HepG2 (cell line): Measurements from ENCODE around the gene LRRC25. TPM values are rescaled to one million over a fixed set of nuclear protein-coding genes. Genes with fewer than 3 reads are reported as not detected.

Experiments
- GFI1 ChIP-seq: sonication (generic); formaldehyde crosslinking; IDR thresholded peaks from 2 replicates; pipeline ENCODE4 v1.5.0; 2020; ENCODE audit warnings: missing genetic modification reagents, mild to moderate bottlenecking, borderline replicate concordance
- HNRNPK ChIP-seq: fragments of 200-400 bp; formaldehyde crosslinking; IDR thresholded peaks from 2 replicates; pipeline ENCODE4 v1.6.1; 2018; ENCODE audit warnings: low read length, low read depth, moderate library complexity, mild to moderate bottlenecking; ENCODE audit not compliant: poor library complexity, severe bottlenecking
- MAX ChIP-seq: IDR thresholded peaks from 2 replicates; pipeline ENCODE4 v1.6.1; 2012; ENCODE audit warnings: inconsistent platforms
- NRL ChIP-seq: sonication (generic); formaldehyde crosslinking; IDR thresholded peaks from 2 replicates; pipeline ENCODE4 v1.5.0; 2020; ENCODE audit warnings: missing genetic modification reagents, mild to moderate bottlenecking, moderate library complexity, borderline replicate concordance
- ZHX1 ChIP-seq: sonication (generic); formaldehyde crosslinking; IDR thresholded peaks from 2 replicates; pipeline ENCODE4 v1.8.1; 2022; ENCODE audit warnings: low read depth, mild to moderate bottlenecking, missing genetic modification reagents
- ZNF12 ChIP-seq: sonication (generic); formaldehyde crosslinking; IDR thresholded peaks from 2 replicates; pipeline ENCODE4 v1.5.0; 2020; ENCODE audit warnings: missing genetic modification reagents
- ZNF280D ChIP-seq: sonication (generic); formaldehyde crosslinking; IDR thresholded peaks from 2 replicates; pipeline ENCODE4 v1.5.1; 2020; ENCODE audit warnings: mild to moderate bottlenecking, missing genetic modification reagents
- ZNF768 ChIP-seq: sonication (generic); formaldehyde crosslinking; IDR thresholded peaks from 2 replicates; pipeline ENCODE4 v1.4.0; 2020; ENCODE audit warnings: missing genetic modification reagents
- polyA plus RNA-seq, 8 experiments: library from polyadenylated mRNA; depleted of rRNA in 3 of 8; stranded (reverse) in 7 of 8; unstranded in 1 of 8; fragments of >200 nt; fragmentation: Illumina TruSeq in 4 of 8; extraction: Trizol in 4 of 8; gene quantifications; 2 replicates each; pipeline versions ENCODE4 v1.2.1 to v1.2.3, GENCODE V29; 2011 to 2016; ENCODE audit warnings: low read depth in 4 of 8, missing spikeins in 1 of 8, mixed read lengths in 1 of 8; ENCODE audit not compliant: insufficient read depth in 1 of 8
- total RNA-seq, 5 experiments: library from RNA; depleted of rRNA; stranded (reverse); fragments of >200 nt; fragmentation: Illumina TruSeq; extraction: Trizol; gene quantifications; 2 replicates each; pipeline ENCODE4 v1.2.3, GENCODE V29; 2016; ENCODE audit warnings: low read depth in 1 of 5
- TF ChIP-seq, protein P1 (sequence below): sonication (generic); formaldehyde crosslinking; IDR thresholded peaks from 2 replicates; pipeline ENCODE4 v1.8.0; 2022; ENCODE audit warnings: missing genetic modification reagents, mild to moderate bottlenecking, borderline replicate concordance

Gene LRRC25
- total and polyA plus RNA-seq, 2 of the 13 experiments (the other 11 are each of a cell fraction or from before 2014, with no cell fraction given), result 0.13 to 0.53 TPM

DNA sequence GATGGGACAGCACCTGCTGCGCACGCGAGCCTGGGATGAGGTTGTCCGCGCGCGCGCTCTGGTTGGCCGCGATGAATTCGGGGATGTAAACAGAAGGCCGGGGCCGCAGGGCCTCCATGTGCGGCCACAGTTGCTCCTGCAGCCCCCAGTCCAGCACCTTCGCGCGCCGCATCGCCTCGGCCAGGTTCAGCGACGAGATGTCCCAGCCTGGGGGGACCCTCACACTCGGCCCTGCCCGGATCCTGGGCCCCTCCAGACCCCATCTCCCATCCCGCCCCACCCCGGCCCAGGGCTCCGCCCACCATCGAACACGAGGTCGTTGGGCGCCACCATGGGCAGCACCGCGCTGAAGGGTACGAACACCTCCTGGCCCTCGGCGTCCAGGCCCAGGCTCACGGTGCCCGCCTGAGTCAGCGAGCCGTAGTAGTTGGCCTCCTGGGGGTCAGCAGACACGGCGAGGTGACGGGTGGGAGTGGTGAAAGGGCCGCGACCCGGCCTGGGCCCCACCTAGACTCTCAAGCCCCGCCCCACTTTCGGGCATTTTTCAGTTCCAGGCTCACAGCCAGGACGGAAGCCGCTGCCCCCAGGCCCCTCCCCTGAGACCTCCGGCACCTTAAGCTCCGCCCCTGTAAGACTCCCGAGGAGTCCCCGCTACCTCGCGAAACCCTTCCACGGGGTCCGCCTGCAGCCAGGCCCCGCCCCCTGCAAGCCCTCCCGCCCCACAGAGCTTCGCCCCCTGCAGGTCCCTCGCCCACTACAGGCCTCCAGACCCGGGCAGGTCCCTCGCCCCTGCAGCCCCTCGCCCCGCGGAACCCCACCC is 39.5 kb upstream of the LRRC25 start (continued):
- TF ChIP-seq ZNF280D (CRISPR knock-in tag), result no peak
- 0 out of 2 replicates have a peak, but pooled peaks have one; percentile 24 for TF ChIP-seq MAX
- no peak for TF ChIP-seq GFI1 (CRISPR knock-in tag)
- peak; percentile 36; the same call in 1 of the 2 replicates for TF ChIP-seq ZNF768
- TF ChIP-seq NRL (CRISPR knock-in tag), result peak; percentile 54; the same call in 1 of the 2 replicates
- no peak for TF ChIP-seq ZNF12 (CRISPR knock-in tag)
- peak; percentile 62 for TF ChIP-seq HNRNPK
- TF ChIP-seq, protein P1, sequence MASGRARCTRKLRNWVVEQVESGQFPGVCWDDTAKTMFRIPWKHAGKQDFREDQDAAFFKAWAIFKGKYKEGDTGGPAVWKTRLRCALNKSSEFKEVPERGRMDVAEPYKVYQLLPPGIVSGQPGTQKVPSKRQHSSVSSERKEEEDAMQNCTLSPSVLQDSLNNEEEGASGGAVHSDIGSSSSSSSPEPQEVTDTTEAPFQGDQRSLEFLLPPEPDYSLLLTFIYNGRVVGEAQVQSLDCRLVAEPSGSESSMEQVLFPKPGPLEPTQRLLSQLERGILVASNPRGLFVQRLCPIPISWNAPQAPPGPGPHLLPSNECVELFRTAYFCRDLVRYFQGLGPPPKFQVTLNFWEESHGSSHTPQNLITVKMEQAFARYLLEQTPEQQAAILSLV (CRISPR knock-in tag), result 0 out of 2 replicates have a peak, but pooled peaks have one; percentile 20
- TF ChIP-seq ZHX1 (CRISPR knock-in tag), result 0 out of 2 replicates have a peak, but pooled peaks have one; percentile 39
